Osteoblast (primary cell): ENCODE measurements around the gene SPATA9. TPM values are rescaled to one million over a fixed set of nuclear protein-coding genes. Genes with fewer than 3 reads are reported as not detected.

Experiments used
- DNase-seq: peaks from one replicate; pipeline ENCODE4 v3.0.0; 2011; ENCODE audit warnings: low spot score, mixed read lengths; ENCODE audit not compliant: insufficient read length; ENCODE audit errors: missing footprints
- H2AFZ ChIP-seq: 2 replicates; pipeline ENCODE4 v1.6.0; 2011; ENCODE audit warnings: mild to moderate bottlenecking, low read length
- H3K27ac ChIP-seq: 2 replicates; pipeline ENCODE4 v1.5.1; 2011; ENCODE audit warnings: mild to moderate bottlenecking, low read depth, low read length, moderate library complexity
- H3K27me3 ChIP-seq: 2 replicates; pipeline ENCODE4 v1.6.0; 2012; ENCODE audit warnings: mild to moderate bottlenecking, control low read depth, inconsistent platforms, low read length, moderate library complexity; ENCODE audit not compliant: insufficient read depth
- H3K36me3 ChIP-seq: 2 replicates; pipeline ENCODE4 v1.5.1; 2011; ENCODE audit warnings: mild to moderate bottlenecking, low read length, control low read depth, moderate library complexity; ENCODE audit not compliant: insufficient read depth
- H3K4me1 ChIP-seq: 2 replicates; pipeline ENCODE4 v1.5.1; 2011; ENCODE audit warnings: mild to moderate bottlenecking, low read length, control low read depth, moderate library complexity; ENCODE audit not compliant: insufficient read depth
- H3K4me2 ChIP-seq: 2 replicates; pipeline ENCODE4 v1.6.0; 2011; ENCODE audit warnings: mild to moderate bottlenecking, low read length; ENCODE audit not compliant: insufficient read depth
- H3K4me3 ChIP-seq: fragments of 200-600 bp; sonication (generic); 3 replicates; pipeline ENCODE4 v1.5.1; 2012; ENCODE audit warnings: mild to moderate bottlenecking, low read length, inconsistent platforms; ENCODE audit not compliant: insufficient read depth
- H3K79me2 ChIP-seq: 2 replicates; pipeline ENCODE4 v1.6.0; 2012; ENCODE audit warnings: mild to moderate bottlenecking, low read length, control low read depth, inconsistent platforms; ENCODE audit not compliant: insufficient read depth
- H3K9me3 ChIP-seq: 2 replicates; pipeline ENCODE4 v1.5.1; 2011; ENCODE audit warnings: low read depth, low read length, control low read depth
- H4K20me1 ChIP-seq: 2 replicates; pipeline ENCODE4 v1.6.0; 2012; ENCODE audit warnings: mild to moderate bottlenecking, low read length, control low read depth; ENCODE audit not compliant: insufficient read depth
- total RNA-seq: library from RNA; depleted of rRNA; stranded (reverse); fragments of >200 nt; gene quantifications from 2 replicates; pipeline ENCODE4 v1.2.3, GENCODE V29; 2012
- TF ChIP-seq, protein P1 (sequence below): IDR thresholded peaks from 2 replicates; pipeline ENCODE4 v1.5.1; 2011; ENCODE audit warnings: mild to moderate bottlenecking, low read depth, low read length, moderate library complexity; ENCODE audit errors: extremely low read depth

Gene SPATA9
- total RNA-seq, 1 donor = 0.36 TPM

DNA sequence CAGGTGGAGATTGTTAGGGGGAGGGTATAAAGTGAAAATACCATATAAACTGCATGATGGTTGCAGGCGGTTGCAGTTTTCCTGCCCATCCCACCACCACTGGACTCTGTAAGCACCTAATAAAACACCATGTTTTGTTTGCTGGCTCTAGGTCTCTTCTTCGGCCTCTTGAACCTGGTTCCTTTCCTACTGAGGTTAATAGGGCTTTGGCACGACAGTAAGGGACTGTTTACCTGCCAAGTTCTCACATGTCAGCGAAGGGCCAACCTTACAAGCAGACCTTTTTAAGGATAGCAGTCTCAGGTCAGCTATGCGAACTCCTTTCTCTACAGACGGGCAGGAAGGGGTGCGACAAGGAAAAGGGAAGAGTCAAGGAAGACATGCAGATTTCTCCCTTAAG lies 39.6 kb downstream of the SPATA9 start:
- Histone ChIP-seq H3K79me2 (no peaks in the 10 kb centered on the region), H3K9me3 (no peaks in the 10 kb centered on the region), H3K27ac (no peak overlapping the region), H3K27me3 (no peaks in the 10 kb centered on the region), H3K36me3 (no peaks in the 10 kb centered on the region), H3K4me3 (no peak overlapping the region), H3K4me2 (no peak overlapping the region), H2AFZ (no peak overlapping the region), H4K20me1 (no peaks in the 10 kb centered on the region), H3K4me1 (peaks cover 10% of the 10 kb centered on the region)
- no peak for DNase-seq
- TF ChIP-seq, protein P1, sequence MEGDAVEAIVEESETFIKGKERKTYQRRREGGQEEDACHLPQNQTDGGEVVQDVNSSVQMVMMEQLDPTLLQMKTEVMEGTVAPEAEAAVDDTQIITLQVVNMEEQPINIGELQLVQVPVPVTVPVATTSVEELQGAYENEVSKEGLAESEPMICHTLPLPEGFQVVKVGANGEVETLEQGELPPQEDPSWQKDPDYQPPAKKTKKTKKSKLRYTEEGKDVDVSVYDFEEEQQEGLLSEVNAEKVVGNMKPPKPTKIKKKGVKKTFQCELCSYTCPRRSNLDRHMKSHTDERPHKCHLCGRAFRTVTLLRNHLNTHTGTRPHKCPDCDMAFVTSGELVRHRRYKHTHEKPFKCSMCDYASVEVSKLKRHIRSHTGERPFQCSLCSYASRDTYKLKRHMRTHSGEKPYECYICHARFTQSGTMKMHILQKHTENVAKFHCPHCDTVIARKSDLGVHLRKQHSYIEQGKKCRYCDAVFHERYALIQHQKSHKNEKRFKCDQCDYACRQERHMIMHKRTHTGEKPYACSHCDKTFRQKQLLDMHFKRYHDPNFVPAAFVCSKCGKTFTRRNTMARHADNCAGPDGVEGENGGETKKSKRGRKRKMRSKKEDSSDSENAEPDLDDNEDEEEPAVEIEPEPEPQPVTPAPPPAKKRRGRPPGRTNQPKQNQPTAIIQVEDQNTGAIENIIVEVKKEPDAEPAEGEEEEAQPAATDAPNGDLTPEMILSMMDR = no peak

DNA sequence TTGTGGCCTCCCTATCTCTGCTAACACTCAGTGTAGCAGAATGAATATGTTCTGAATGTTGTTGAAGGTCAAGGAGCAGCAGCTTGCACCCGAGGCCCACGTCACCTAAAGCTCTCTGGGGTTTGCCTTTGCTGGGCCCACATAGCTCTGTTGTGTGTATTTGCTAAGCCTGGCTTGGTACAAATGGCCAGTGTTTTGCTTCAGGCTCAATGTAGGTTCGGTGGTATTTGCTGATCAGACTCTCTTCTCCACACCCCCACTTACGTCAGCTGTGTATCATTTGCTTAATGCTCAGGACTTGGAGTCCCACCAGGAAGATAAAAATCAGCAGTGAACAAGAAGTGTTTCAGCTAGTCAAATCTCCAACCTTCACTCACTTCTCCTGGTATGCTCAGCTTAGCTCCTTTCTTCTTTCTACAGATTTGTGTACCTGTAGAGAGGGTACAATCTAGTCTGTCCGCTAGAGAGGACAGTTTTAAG lies 41.0 kb downstream of the SPATA9 start:
- peak overlapping the region; percentile 71 for H2AFZ ChIP-seq

DNA sequence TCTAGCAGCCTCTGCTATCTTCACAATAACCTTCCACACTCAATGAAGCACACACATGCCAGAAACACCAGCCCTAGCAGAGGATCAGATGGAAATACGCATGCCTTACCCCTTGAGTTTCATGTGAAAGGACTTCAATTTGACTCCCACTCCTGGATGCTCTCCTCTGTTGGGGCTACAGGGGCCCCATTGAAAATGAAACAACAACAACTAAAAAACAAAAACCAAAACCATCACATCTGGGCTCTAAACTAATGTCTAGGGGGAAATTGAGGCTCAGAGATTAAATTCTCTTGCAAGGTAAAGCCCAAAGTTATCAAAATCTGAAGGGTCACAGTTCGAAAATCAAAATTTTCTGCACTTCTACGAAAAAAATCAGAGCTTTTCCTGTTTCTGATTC lies 44.2 kb downstream of the SPATA9 start:
- H3K36me3 ChIP-seq = no peaks in the 10 kb centered on the region
- no peaks in the 10 kb centered on the region for H3K79me2 ChIP-seq
- H4K20me1 ChIP-seq = no peaks in the 10 kb centered on the region
- H3K4me2 ChIP-seq = no peak overlapping the region
- H2AFZ ChIP-seq = peak overlapping the region; percentile 14
- no peaks in the 10 kb centered on the region for H3K27me3 ChIP-seq
- TF ChIP-seq, protein P1 = no peak
- no peak for DNase-seq
- no peaks in the 10 kb centered on the region for H3K9me3 ChIP-seq
- no peak overlapping the region for H3K27ac ChIP-seq
- no peak overlapping the region for H3K4me3 ChIP-seq
- H3K4me1 ChIP-seq = no peaks in the 10 kb centered on the region

More for the DNA sequence above, 41.0 kb downstream of the SPATA9 start:
- Histone ChIP-seq H3K79me2 (no peaks in the 10 kb centered on the region), H3K27me3 (no peaks in the 10 kb centered on the region), H4K20me1 (no peaks in the 10 kb centered on the region), H3K36me3 (no peaks in the 10 kb centered on the region), H3K27ac (no peak overlapping the region), H3K4me2 (no peak overlapping the region), H3K9me3 (no peaks in the 10 kb centered on the region), H3K4me3 (no peak overlapping the region), H3K4me1 (no peaks in the 10 kb centered on the region)
- no peak for DNase-seq
- TF ChIP-seq, protein P1 = no peak

DNA sequence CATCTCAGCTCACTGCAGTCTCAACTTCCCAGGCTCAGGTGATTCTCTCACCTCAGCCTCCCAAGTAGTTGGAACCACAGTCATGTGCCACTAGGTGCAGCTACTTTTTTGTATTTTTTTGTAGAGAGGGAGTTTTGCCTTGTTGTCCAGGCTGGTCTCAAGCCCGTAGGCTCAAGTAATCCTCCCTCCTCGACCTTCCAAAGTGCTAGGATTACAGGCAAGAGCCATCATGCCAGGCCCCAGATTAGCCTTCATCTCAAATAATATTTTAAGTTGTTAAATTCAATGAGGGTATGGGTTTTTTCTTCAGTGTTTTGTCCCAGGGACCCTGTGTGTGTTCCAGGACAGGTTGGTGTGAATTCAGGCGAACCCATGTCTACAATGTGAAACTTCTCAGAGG lies 48.7 kb downstream of the SPATA9 start:
- no peaks in the 10 kb centered on the region for H3K36me3 ChIP-seq

More for the DNA sequence above, 48.7 kb downstream of the SPATA9 start:
- H3K27ac ChIP-seq = no peak overlapping the region
- H2AFZ ChIP-seq = no peak overlapping the region
- no peaks in the 10 kb centered on the region for H3K27me3 ChIP-seq
- H3K4me3 ChIP-seq = no peak overlapping the region
- no peaks in the 10 kb centered on the region for H3K79me2 ChIP-seq
- H3K4me1 ChIP-seq = peaks cover 20% of the 10 kb centered on the region
- TF ChIP-seq, protein P1 = no peak
- no peak overlapping the region for H3K4me2 ChIP-seq
- H3K9me3 ChIP-seq = no peaks in the 10 kb centered on the region
- no peak for DNase-seq
- H4K20me1 ChIP-seq = no peaks in the 10 kb centered on the region
